PC-3 (cell line): Measurements from ENCODE around the gene PRAMEF27.
"Not testable (repeated sequence)": the region's sequence is repeated elsewhere in the genome, so short reads cannot be mapped to it uniquely, and the experiment has no call there.

Experiments
- CTCF ChIP-seq: fragments of 300-600 bp; sonication (generic); conservative IDR thresholded peaks from 2 replicates; pipeline ENCODE4 v1.5.1; 2017; ENCODE audit warnings: antibody characterized with exemption, low read depth, mild to moderate bottlenecking, low read length
- EZH2 ChIP-seq: fragments of 300-600 bp; sonication (generic); IDR thresholded peaks from one replicate; pipeline ENCODE4 v1.6.1; 2017; ENCODE audit warnings: antibody characterized with exemption, mild to moderate bottlenecking, low read length; ENCODE audit not compliant: unreplicated experiment

- TF ChIP-seq CTCF, EZH2: not testable (repeated sequence)
Measured at GRCh38 chr1:13019846-13020245, 36.5 kb downstream of the PRAMEF27 start.
